ENCODE data around the gene AAK1. TPM values are rescaled to one million over a fixed set of nuclear protein-coding genes. Genes with fewer than 3 reads are reported as not detected.
"Not testable (repeated sequence)": the region's sequence is repeated elsewhere in the genome, so short reads cannot be mapped to it uniquely, and the experiment has no call there.

The AAK1 gene
- total RNA-seq, 2 donors from 2014 or later: 44.6 to 60.0 TPM

DNA sequence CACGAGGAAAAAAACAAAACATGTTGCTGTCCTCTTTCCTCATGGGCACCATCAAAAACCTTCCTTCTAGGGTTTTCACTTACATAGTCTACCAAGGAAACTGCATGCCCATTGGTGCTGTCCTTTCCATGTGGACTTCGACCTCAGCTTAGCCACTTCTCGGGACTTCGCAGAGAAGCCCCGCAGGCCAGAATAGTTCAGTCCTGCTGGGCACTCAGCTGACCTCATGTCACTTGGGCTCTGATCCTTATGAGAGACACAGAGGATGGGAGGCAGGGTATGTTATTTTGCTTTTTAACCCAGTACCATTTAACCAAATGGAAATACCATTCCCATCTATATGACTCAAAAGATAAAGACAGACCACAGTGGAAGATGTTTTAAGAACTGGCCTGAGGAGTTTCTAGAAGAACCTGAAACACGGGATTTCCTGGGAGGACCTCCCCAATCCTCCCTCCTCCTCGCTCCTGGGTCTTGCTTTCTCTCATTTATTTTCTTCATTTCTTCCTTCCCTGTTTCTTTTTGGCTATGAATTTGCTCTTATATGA, 28.4 kb downstream of the AAK1 start:
- no peak overlapping the region for H3K27ac ChIP-seq
- TF ChIP-seq POLR2A (IDR thresholded peaks at IDR 0.05) (no peak), CTCF (IDR thresholded peaks at IDR 0.05) (no peak)
- peaks cover 46% of the 10 kb centered on the region for H3K4me1 ChIP-seq
- no peaks in the 10 kb centered on the region for H3K9me3 ChIP-seq
- no peaks in the 10 kb centered on the region for H3K36me3 ChIP-seq (replicated peaks in 1 of 2; ENCODE audit: insufficient read depth in 1 of 2, low read depth in 2 of 2)
- DNase-seq: no peak
- ATAC-seq: no peak
- intact Hi-C loops (cut with DNase I): no loop called here
- no peaks in the 10 kb centered on the region for H3K27me3 ChIP-seq
- H3K4me3 ChIP-seq: no peak overlapping the region
- WGBS, 2 donors: 69 to 75% methylated on average over 7 of the region's 7 CpGs

DNA sequence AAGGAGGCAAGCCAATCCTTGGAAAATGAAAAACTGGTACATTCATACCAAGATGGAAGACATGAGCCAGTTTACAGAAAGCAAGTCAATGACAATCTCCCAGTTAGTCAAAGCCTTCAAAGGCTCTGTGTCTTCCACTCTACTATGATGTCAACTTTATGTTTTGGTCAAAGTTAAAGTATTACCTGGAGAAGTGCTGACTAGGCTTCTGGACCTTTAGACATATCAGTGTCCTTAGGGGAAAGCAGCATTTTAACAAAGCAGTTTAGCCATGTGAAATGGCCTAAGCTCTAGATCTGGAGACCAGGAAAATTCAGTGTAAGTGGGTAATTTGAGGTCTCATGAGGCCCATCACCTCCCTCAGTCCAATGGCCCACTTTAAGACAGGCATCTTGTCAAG, 30.8 kb downstream of the AAK1 start:
- no peak for ATAC-seq
- H3K27me3 ChIP-seq: no peaks in the 10 kb centered on the region
- peaks cover 26% of the 10 kb centered on the region for H3K4me1 ChIP-seq
- no peaks in the 10 kb centered on the region for H3K36me3 ChIP-seq (replicated peaks in 1 of 2; ENCODE audit: insufficient read depth in 1 of 2, low read depth in 2 of 2)
- DNase-seq: no peak
- intact Hi-C loops (cut with DNase I): no loop called here
- no peak overlapping the region for H3K27ac ChIP-seq
- no peak overlapping the region for H3K4me3 ChIP-seq
- no peaks in the 10 kb centered on the region for H3K9me3 ChIP-seq
- no peak for TF ChIP-seq CTCF (IDR thresholded peaks at IDR 0.05)
- no peak for TF ChIP-seq POLR2A (IDR thresholded peaks at IDR 0.05)

DNA sequence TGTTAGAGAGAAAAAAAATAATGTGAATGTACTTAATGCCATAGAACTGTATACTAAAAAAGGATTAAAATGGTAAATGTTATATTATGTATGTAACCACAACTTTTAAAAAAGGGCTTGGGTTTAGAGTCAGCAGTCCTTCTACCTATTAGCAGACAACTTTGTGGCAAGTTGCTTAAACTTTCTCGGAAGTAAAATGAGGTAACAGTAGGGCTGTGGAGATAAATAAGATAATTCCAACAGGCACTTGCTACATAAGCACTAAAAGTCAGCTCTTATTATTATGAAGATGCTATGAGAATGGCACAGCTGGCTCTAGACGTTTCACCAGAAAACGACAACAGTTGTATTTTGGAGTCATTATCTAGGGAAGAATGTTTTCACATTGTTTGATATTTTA, 31.3 kb downstream of the AAK1 start:
- no peak overlapping the region for H3K27ac ChIP-seq
- DNase-seq (no peak), ATAC-seq (no peak)
- no peaks in the 10 kb centered on the region for H3K27me3 ChIP-seq
- peaks cover 21% of the 10 kb centered on the region for H3K4me1 ChIP-seq
- no peak for TF ChIP-seq CTCF (IDR thresholded peaks at IDR 0.05)
- no peaks in the 10 kb centered on the region for H3K36me3 ChIP-seq (replicated peaks in 1 of 2; ENCODE audit: insufficient read depth in 1 of 2, low read depth in 2 of 2)
- WGBS, 2 donors: 71 to 75% methylated on average over 3 of the region's 3 CpGs
- intact Hi-C loops (cut with DNase I): no loop called here
- no peak overlapping the region for H3K4me3 ChIP-seq
- no peaks in the 10 kb centered on the region for H3K9me3 ChIP-seq

GRCh38 chr2:69608109-69608508, 35.4 kb downstream of the AAK1 start:
- TF ChIP-seq POLR2A (IDR thresholded peaks at IDR 0.05): no peak
- no peak for TF ChIP-seq CTCF (IDR thresholded peaks at IDR 0.05)
- ATAC-seq: no peak
- H3K36me3 ChIP-seq (replicated peaks in 1 of 2; ENCODE audit: insufficient read depth in 1 of 2, low read depth in 2 of 2): no peaks in the 10 kb centered on the region
- H3K27me3 ChIP-seq: no peaks in the 10 kb centered on the region
- H3K9me3 ChIP-seq: no peaks in the 10 kb centered on the region
- intact Hi-C loops (cut with DNase I): no loop called here
- no peak overlapping the region for H3K4me3 ChIP-seq
- DNase-seq: no peak
- H3K27ac ChIP-seq: no peak overlapping the region
- peaks cover 20% of the 10 kb centered on the region for H3K4me1 ChIP-seq
- WGBS, 2 donors: 70 to 84% methylated on average over 2 of the region's 2 CpGs

DNA sequence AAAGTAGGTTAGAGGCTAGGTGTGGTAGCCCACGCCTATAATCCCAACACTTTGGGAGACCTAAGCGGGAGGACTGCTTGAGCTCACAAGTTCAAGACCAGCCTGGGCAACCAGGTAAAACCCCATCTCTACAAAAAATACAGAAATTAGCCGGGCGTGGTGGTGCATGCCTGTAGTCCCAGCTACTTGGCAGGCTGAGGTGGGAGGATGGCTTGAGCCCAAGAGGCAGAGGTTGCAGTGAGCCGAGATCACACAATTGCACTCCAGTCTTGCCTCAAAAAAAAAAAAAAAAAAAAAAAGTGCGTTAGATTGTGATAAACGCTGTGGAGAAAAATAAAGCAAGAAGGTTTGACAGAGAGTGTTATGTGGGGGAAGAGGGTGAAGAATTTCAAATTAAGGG, 36.8 kb downstream of the AAK1 start:
- H3K9me3 ChIP-seq; intact Hi-C loops (cut with DNase I); H3K27me3 ChIP-seq; H3K36me3 ChIP-seq (replicated peaks in 1 of 2; ENCODE audit: insufficient read depth in 1 of 2, low read depth in 2 of 2); H3K4me3 ChIP-seq; ATAC-seq; H3K27ac ChIP-seq; DNase-seq: not testable (repeated sequence)
- WGBS, 2 donors: 81 to 82% methylated on average over 7 of the region's 7 CpGs
- H3K4me1 ChIP-seq: peaks cover 24% of the 10 kb centered on the region

Measured in body of pancreas (tissue), 4 donors.